Measurements from ENCODE around the gene LRP10. TPM values are rescaled to one million over a fixed set of nuclear protein-coding genes. Genes with fewer than 3 reads are reported as not detected.
A peak's percentile ranks its signal among the peaks of the same experiment; 100 is the strongest.
"Not testable (repeated sequence)": the region's sequence is repeated elsewhere in the genome, so short reads cannot be mapped to it uniquely, and the experiment has no call there.

The LRP10 gene
- total RNA-seq, 1 donor, result 47.9 TPM

DNA sequence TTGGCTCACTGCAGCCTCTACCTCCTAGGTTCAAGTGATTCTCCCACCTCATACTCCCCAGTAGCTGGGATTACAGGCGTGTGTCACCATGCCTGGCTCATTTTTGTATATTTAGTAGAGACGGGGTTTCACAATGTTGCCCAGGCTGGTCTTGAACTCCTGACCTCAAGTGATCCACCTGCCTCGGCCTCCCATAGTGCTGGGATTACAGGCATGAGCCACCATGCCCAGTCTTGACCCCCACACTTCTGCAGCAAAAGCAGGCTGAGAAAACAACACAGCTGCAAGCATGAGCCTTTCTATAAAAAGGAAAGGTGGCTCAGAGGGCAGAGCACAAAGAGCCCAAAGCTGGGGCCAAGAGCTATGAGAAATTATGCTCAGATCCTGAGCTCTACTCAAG is 11.2 kb upstream of the LRP10 start:
- DNase-seq (ENCODE audit: low read depth in 2 of 3, low spot score in 2 of 3), result not testable (repeated sequence)

- no peak for DNase-seq (ENCODE audit: low read depth in 2 of 3, low spot score in 2 of 3)
Observed at GRCh38 chr14:22861651-22862050, 9.9 kb upstream of the LRP10 start.

GRCh38 chr14:22864979-22865378 is 6.6 kb upstream of the LRP10 start:
- no peak for DNase-seq (ENCODE audit: low read depth in 2 of 3, low spot score in 2 of 3)

DNA sequence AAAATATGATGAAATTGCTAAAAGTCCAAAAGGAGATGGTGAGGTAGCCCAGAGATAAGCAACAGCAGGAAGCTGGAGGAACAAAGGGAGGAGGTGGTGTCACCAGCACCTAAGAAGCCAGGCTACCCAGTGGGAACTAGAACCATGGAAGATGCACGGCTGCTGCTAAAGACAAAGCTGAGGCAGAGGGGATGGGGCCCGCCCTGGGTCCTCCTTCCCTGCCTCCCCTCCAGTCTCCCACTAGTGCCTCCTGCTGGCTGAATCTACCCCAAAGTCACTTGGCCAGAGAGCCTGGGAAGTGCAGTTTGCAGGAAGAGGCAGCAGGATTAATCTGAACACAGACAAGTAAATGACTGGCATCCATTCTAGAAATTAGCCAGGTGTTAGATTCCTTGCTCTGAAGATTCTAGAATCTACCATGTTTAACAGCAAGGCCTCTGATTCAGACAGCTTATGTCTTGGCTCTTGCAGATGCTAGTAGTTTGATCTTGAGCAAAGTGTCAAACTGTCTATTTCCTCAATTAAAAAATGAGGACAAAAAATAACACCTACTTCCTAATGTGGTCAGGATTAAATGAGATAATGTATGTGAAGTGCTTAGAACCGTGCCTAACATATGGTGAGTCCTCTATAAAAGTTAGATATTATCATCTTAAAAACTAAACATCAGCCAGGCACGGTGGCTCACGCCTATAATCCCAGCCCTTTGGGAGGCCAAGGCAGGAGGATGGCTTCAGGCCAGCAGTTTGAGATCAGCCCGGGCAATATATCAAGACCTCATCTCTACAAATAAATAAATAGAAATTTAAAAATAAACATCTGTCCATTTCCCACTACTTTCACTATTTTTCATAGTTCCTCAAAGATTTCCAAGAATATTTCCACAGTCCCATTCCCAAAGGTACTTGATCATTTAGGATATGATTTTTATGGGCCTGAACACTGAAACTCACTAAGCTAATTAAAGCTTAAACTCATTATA is 5.8 kb upstream of the LRP10 start:
- DNase-seq (ENCODE audit: low read depth in 2 of 3, low spot score in 2 of 3), result no peak

DNA sequence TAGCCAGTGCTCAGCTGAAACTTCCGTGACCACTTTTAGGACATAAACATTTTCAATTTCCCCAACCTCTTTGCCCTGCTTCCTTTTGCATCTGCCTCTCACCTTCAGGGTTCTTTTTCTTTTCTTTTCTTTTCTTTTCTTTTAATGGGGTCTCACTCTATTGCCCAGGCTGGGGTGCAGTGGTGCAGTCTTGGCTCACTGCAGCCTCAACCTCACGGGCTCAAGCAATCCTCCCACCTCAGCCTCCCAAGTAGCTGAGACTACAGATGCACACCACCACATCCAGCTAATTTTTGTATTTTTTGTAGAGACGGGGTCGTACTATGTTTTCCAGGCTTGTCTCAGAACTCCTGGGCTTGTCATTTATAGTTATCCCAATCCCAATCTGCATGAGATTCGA is 4.7 kb upstream of the LRP10 start:
- no peak for DNase-seq (ENCODE audit: low read depth in 2 of 3, low spot score in 2 of 3)

DNA sequence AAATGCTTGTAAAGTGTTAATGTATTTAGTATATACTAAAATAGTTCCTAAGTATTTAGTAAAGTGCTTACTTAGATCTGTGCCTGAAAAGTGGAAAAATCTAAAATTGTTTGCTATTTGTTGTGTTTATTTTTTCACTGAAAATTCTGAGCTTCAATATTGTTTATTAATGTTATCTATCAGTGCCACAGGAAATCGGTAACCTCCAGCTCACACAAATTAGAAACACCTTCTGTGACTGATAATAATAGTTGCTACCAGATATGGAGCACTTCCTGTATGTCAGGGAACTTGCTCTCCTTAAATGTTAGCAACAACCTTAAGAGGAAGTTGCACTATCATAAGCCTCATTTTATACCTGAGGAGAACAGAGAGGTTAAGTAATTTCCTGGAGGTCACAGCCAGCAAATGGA is 723 bp upstream of the LRP10 start:
- peak in 1 of 3 donors; percentile 15 for DNase-seq (ENCODE audit: low read depth in 2 of 3, low spot score in 2 of 3)

- peak in 1 of 3 donors; percentile 72 for DNase-seq (ENCODE audit: low read depth in 2 of 3, low spot score in 2 of 3)
Observed at GRCh38 chr14:22872033-22872832, 693 bp downstream of the LRP10 start.

GRCh38 chr14:22872833-22873520 is 1.4 kb downstream of the LRP10 start:
- DNase-seq (ENCODE audit: low read depth in 2 of 3, low spot score in 2 of 3), result no peak

DNA sequence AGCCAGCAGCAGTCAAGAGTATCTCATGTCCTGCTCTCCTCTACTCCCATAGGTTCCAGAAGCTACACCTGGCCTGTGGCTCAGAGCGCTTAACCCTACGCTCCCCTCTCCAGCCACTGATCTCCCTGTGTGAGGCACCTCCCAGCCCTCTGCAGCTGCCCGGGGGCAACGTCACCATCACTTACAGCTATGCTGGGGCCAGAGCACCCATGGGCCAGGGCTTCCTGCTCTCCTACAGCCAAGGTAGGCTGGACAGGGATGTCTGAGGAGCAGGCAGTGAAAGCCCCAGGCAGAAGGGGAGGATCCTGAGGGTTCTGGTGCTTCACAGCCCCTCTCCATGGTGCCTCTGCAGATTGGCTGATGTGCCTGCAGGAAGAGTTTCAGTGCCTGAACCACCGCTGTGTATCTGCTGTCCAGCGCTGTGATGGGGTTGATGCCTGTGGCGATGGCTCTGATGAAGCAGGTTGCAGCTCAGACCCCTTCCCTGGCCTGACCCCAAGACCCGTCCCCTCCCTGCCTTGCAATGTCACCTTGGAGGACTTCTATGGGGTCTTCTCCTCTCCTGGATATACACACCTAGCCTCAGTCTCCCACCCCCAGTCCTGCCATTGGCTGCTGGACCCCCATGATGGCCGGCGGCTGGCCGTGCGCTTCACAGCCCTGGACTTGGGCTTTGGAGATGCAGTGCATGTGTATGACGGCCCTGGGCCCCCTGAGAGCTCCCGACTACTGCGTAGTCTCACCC is 3.6 kb downstream of the LRP10 start:
- no peak for DNase-seq (ENCODE audit: low read depth in 2 of 3, low spot score in 2 of 3)

DNA sequence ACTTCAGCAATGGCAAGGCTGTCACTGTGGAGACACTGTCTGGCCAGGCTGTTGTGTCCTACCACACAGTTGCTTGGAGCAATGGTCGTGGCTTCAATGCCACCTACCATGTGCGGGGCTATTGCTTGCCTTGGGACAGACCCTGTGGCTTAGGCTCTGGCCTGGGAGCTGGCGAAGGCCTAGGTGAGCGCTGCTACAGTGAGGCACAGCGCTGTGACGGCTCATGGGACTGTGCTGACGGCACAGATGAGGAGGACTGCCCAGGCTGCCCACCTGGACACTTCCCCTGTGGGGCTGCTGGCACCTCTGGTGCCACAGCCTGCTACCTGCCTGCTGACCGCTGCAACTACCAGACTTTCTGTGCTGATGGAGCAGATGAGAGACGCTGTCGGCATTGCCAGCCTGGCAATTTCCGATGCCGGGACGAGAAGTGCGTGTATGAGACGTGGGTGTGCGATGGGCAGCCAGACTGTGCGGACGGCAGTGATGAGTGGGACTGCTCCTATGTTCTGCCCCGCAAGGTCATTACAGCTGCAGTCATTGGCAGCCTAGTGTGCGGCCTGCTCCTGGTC is 4.3 kb downstream of the LRP10 start:
- no peak for DNase-seq (ENCODE audit: low read depth in 2 of 3, low spot score in 2 of 3)

GRCh38 chr14:22877000-22877501 is 5.5 kb downstream of the LRP10 start:
- no peak for DNase-seq (ENCODE audit: low read depth in 2 of 3, low spot score in 2 of 3)

DNA sequence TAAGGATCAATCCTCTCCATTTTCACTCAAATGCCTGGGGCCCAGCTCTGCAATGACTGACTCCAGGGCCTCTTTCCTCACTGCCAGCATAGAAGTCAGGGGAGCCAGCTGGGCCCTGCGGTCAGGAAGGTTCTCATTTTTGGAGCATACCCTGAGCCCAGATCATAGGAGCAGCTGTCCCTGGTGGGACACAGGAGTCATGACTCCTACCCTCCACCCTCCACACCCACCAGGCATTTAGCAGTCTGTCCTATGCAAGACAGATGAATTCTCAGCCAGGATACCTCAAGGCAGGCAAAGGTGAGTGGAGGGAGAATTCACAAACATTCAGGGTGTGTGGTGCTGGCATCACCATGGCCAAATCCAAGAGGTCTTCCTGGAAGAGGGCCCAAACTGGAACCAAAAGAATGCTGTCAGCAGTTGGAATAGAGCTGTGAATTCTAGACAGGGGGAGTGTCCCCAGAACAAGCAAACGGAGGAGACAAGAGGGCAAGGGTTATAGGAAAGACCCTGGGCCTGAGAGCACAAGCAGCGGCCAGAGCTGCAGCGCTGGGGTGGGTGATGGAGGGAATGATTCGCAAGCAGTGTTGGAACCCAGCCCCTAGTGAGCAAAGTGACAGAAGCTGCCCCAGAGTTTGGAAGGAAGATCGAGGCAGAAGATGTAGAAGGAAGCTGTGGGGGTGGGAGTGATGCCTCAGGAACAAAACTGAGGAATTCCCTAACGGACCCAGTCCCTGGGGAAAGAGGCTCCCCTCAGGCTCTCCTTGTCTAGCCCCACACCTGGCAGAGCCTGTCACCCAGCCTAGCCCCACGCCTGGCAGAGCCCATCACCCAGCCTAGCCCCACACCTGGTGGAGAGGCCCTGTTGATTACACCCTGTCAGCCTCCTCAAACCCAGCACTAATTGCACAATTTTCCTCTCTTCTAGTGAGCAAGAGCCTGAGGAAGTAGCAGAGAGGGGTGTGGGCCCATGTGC is 7.0 kb downstream of the LRP10 start:
- no peak for DNase-seq (ENCODE audit: low read depth in 2 of 3, low spot score in 2 of 3)

GRCh38 chr14:22882064-22882463 is 10.5 kb downstream of the LRP10 start:
- no peak for DNase-seq (ENCODE audit: low read depth in 2 of 3, low spot score in 2 of 3)

- DNase-seq (ENCODE audit: low read depth in 2 of 3, low spot score in 2 of 3), result peak in 2 of 3 donors; percentile 20 to 29
Observed at GRCh38 chr14:22882529-22883172, 11.1 kb downstream of the LRP10 start.

DNA sequence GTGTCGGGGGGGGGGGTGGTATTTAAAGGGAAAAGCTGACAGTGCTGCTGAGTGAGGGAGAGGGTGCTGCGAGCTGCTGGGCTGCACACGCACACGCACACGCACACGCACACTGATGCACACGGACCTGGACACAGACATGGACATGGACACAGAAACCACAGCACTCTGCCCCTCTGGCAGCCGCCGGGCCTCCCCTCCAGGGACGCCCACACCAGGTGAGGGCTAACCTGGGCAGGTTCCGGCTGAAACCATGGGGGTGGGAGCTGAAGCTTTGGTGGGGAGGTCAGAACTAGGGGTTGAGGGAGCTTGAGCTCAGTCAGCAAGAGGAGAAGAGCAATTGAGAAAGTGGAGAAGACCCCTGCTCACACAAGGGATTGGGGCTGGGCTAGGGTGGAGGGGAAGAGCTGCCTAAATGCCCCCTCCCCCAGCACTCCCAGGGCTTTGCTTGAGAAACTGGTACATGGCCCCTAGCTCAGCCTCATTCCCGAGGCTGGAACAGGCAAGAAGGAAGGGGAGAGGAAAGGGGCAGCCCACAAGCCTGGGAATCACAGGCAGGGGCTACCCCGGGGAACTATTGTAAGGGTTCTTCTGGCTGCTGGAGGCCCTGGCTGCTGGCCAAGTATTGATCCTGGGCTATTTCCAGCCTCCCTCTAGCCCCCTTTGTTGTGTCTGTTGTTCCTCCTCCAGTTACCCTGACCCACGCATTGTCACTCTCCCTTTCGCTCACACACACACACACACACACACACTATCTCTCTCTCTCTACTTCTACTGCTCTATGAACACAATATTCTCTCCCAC is 11.8 kb downstream of the LRP10 start, which contains the start of gene REM2:
TSS of gene REM2 (plus strand) at position 50 of the 804 bp plus-strand sequence. CDS start at position 116, 66 bp downstream.
- DNase-seq (ENCODE audit: low read depth in 2 of 3, low spot score in 2 of 3), result no peak

DNA sequence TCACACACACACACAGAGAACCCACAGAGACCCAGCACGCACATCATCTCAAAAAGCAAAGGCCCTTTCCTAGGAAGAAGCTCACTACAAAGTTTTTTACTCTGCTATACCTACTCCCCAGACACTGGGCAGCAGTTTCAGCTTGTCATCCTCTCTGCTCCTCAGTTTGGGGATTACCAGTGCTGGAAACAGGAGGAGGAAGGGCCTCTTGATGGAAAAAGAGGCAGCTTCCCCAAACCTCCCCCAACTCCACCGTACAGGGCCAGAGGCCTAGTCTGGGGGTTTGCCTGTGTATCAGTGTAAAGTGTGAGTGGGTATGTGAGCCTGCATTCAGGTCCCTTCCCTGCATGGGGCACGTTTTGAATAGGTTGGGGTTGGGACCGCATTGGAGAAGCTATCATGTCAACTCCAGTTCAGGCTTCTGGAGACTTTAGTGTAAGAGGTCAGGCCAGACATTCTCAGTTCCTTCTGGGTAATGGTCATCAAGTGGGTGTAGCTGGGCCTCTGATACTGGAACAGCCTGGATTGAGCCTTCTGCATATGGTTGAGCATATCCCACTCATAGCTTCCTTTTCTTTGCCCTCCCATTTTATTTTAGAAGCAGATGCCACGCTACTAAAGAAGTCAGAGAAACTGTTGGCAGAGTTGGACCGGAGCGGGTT is 12.7 kb downstream of the LRP10 start:
- no peak for DNase-seq (ENCODE audit: low read depth in 2 of 3, low spot score in 2 of 3)

Measured in hematopoietic multipotent progenitor cell (in vitro differentiated cells).